Parathyroid adenoma (tissue), 2 donors: ENCODE data around the gene C4orf17.

ENCODE experiments used
- H2AFZ ChIP-seq: fragments of 300-600 bp; sonication (generic); one replicate; pipeline ENCODE4 v1.7.0; 2017; ENCODE audit warnings: antibody characterized with exemption, mild to moderate bottlenecking
- H3K27ac ChIP-seq: fragments of 300-600 bp; sonication (generic); one replicate; pipeline ENCODE4 v1.7.0; 2017
- H3K27me3 ChIP-seq: fragments of 300-600 bp; sonication (generic); one replicate; pipeline ENCODE4 v1.7.0; 2017; ENCODE audit warnings: low read length; ENCODE audit not compliant: control insufficient read depth, insufficient read depth
- H3K36me3 ChIP-seq: fragments of 300-600 bp; sonication (generic); one replicate; pipeline ENCODE4 v1.7.0; 2017; ENCODE audit warnings: low read length; ENCODE audit not compliant: control insufficient read depth, insufficient read depth
- H3K4me1 ChIP-seq: fragments of 300-600 bp; sonication (generic); one replicate; pipeline ENCODE4 v1.7.0; 2017; ENCODE audit warnings: control low read depth
- H3K4me2 ChIP-seq: fragments of 300-600 bp; sonication (generic); one replicate; pipeline ENCODE4 v1.7.0; 2017; ENCODE audit warnings: low read length
- H3K4me3 ChIP-seq: fragments of 300-600 bp; sonication (generic); one replicate; pipeline ENCODE4 v1.7.0; 2017; ENCODE audit warnings: low read depth, low read length
- H3K79me2 ChIP-seq: fragments of 300-600 bp; sonication (generic); one replicate; pipeline ENCODE4 v1.7.0; 2017; ENCODE audit warnings: control low read depth
- H3K9ac ChIP-seq: fragments of 300-600 bp; sonication (generic); one replicate; pipeline ENCODE4 v1.7.0; 2017; ENCODE audit warnings: mild to moderate bottlenecking
- H3K9me3 ChIP-seq: fragments of 300-600 bp; sonication (generic); one replicate; pipeline ENCODE4 v1.7.0; 2017; ENCODE audit warnings: low read length; ENCODE audit not compliant: control insufficient read depth
- CTCF ChIP-seq: fragments of 300-600 bp; sonication (generic); IDR thresholded peaks from one replicate; pipeline ENCODE4 v1.7.0; 2017; ENCODE audit warnings: antibody characterized with exemption, mild to moderate bottlenecking
- donor health status: primary hyperparathyroidism.

The C4orf17 gene

DNA sequence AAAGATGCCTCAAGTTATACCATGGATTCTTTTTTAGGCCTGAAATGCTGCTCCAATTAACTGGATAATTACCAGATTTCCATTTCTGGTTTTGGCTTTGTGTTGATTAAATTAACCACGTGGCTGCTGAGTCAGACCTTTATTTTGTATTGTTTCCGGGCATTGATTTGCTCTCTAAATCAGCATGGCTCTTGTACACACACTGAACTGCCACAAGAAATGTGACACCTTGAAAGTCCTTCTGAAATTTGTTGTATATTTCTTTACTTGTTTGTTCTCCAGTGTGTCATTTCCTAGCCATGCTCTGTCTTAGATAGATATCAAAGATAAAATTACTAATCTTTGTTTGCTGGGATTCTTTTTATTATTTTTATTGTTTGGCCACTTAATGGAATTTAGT is 75.5 kb downstream of the C4orf17 start:
- no peaks in the 10 kb centered on the region for H3K79me2 ChIP-seq
- no peak overlapping the region for H3K4me2 ChIP-seq
- TF ChIP-seq CTCF: no peak
- no peaks in the 10 kb centered on the region for H3K9me3 ChIP-seq
- H3K36me3 ChIP-seq: no peaks in the 10 kb centered on the region
- no peak overlapping the region for H3K9ac ChIP-seq
- H2AFZ ChIP-seq: no peak overlapping the region
- H3K27me3 ChIP-seq: no peaks in the 10 kb centered on the region
- no peaks in the 10 kb centered on the region for H3K4me1 ChIP-seq
- no peak overlapping the region for H3K4me3 ChIP-seq
- no peak overlapping the region for H3K27ac ChIP-seq

GRCh38 chr4:99586797-99587196 is 76.0 kb downstream of the C4orf17 start:
- no peak overlapping the region for H3K27ac ChIP-seq
- H3K79me2 ChIP-seq: no peaks in the 10 kb centered on the region
- H2AFZ ChIP-seq: no peak overlapping the region
- no peak overlapping the region for H3K4me2 ChIP-seq
- H3K4me1 ChIP-seq: no peaks in the 10 kb centered on the region
- no peaks in the 10 kb centered on the region for H3K36me3 ChIP-seq
- H3K9ac ChIP-seq: no peak overlapping the region
- H3K4me3 ChIP-seq: no peak overlapping the region
- no peaks in the 10 kb centered on the region for H3K9me3 ChIP-seq
- H3K27me3 ChIP-seq: no peaks in the 10 kb centered on the region
- TF ChIP-seq CTCF: no peak

DNA sequence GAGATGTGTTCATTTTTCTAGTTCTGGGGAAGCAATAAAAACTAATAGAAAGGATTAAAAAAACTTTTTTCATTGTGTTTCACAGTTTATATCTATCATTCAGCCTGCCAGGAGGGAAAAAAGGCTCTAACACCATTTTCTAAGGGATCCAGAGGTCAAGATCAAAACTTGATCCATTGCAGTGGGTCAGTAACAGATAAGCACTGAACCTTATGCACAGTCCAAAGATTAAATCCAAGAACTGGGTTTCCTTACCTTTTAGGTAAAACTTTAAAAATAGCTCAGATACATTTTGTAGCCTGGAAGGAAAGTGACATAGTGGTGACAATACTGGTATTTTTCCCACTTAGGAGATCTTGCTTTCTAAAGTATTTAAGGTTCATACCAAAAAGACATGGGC is 76.5 kb downstream of the C4orf17 start:
- H2AFZ ChIP-seq: no peak overlapping the region
- H3K4me3 ChIP-seq: no peak overlapping the region
- TF ChIP-seq CTCF: no peak
- no peaks in the 10 kb centered on the region for H3K36me3 ChIP-seq
- H3K79me2 ChIP-seq: no peaks in the 10 kb centered on the region
- H3K4me2 ChIP-seq: no peak overlapping the region
- no peak overlapping the region for H3K27ac ChIP-seq
- H3K9ac ChIP-seq: no peak overlapping the region
- H3K27me3 ChIP-seq: no peaks in the 10 kb centered on the region
- H3K9me3 ChIP-seq: no peaks in the 10 kb centered on the region
- no peaks in the 10 kb centered on the region for H3K4me1 ChIP-seq

- no peaks in the 10 kb centered on the region for H3K9me3 ChIP-seq
- H3K4me3 ChIP-seq: no peak overlapping the region
- H2AFZ ChIP-seq: no peak overlapping the region
- no peaks in the 10 kb centered on the region for H3K4me1 ChIP-seq
- no peaks in the 10 kb centered on the region for H3K27me3 ChIP-seq
- H3K79me2 ChIP-seq: no peaks in the 10 kb centered on the region
- TF ChIP-seq CTCF: no peak
- no peak overlapping the region for H3K27ac ChIP-seq
- H3K4me2 ChIP-seq: no peak overlapping the region
- no peak overlapping the region for H3K9ac ChIP-seq
- no peaks in the 10 kb centered on the region for H3K36me3 ChIP-seq
Observed at GRCh38 chr4:99587803-99588202, 77.0 kb downstream of the C4orf17 start.

GRCh38 chr4:99591757-99592156 is 80.9 kb downstream of the C4orf17 start:
- Histone ChIP-seq H3K9me3 (no peaks in the 10 kb centered on the region), H3K27me3 (no peaks in the 10 kb centered on the region), H3K9ac (no peak overlapping the region), H3K4me2 (no peak overlapping the region), H3K4me1 (no peaks in the 10 kb centered on the region), H3K27ac (no peak overlapping the region), H3K4me3 (no peak overlapping the region), H3K36me3 (no peaks in the 10 kb centered on the region), H3K79me2 (no peaks in the 10 kb centered on the region), H2AFZ (no peak overlapping the region)
- no peak for TF ChIP-seq CTCF
